CD4-positive, alpha-beta memory T cell (primary cell): Measurements from ENCODE around the gene PANX3. TPM values are rescaled to one million over a fixed set of nuclear protein-coding genes. Genes with fewer than 3 reads are reported as not detected.
"Not testable (repeated sequence)": the region's sequence is repeated elsewhere in the genome, so short reads cannot be mapped to it uniquely, and the experiment has no call there.

Experiments used
- CTCF ChIA-PET: fragments of 350-600 bp; sonication (Branson Sonifier 250); formaldehyde crosslinking; loops from one replicate; lab custom pipeline; 2021; ENCODE audit warnings: inconsistent platforms; ENCODE audit not compliant: partially characterized antibody; lab: Charles Lee
- POLR2A ChIA-PET: fragments of 350-600 bp; sonication (Branson Sonifier 250); formaldehyde crosslinking; loops from one replicate; lab custom pipeline; 2021; ENCODE audit not compliant: partially characterized antibody; lab: Charles Lee
- DNase-seq, 5 donors: peaks; one replicate each; pipeline versions ENCODE4 v3.0.0 to v3.0.0-alpha.2; 2020 to 2022; ENCODE audit warnings: mixed read lengths in 1 of 5
- H3K27ac ChIP-seq: one replicate; pipeline ENCODE4 v1.7.0; 2013; ENCODE audit warnings: low read depth, low read length
- H3K27me3 ChIP-seq: 2 replicates; pipeline ENCODE4 v1.7.0; 2013; ENCODE audit warnings: mild to moderate bottlenecking, low read length, moderate library complexity; ENCODE audit not compliant: insufficient read depth
- H3K36me3 ChIP-seq: 2 replicates; pipeline ENCODE4 v1.7.0; 2013; ENCODE audit warnings: mild to moderate bottlenecking, low read length, moderate library complexity; ENCODE audit not compliant: insufficient read depth
- H3K4me1 ChIP-seq: 2 replicates; pipeline ENCODE4 v1.7.0; 2013; ENCODE audit warnings: mild to moderate bottlenecking, low read length, moderate library complexity; ENCODE audit not compliant: insufficient read depth
- H3K4me3 ChIP-seq, 2 donors: one replicate each; pipeline ENCODE4 v1.7.0; 2013; ENCODE audit warnings: low read length in 2 of 2, mild to moderate bottlenecking in 1 of 2
- H3K9me3 ChIP-seq, 2 donors: one replicate each; pipeline ENCODE4 v1.7.0; 2013; ENCODE audit warnings: low read length in 2 of 2, control low read depth in 1 of 2; ENCODE audit not compliant: control insufficient read depth in 1 of 2
- H3K27ac Mint-ChIP-seq, 7 donors: one replicate each; pipeline ENCODE4 v1.8.0; 2020 to 2021; ENCODE audit warnings: mixed read lengths in 7 of 7, mild to moderate bottlenecking in 6 of 7, inconsistent platforms in 3 of 7, moderate library complexity in 3 of 7
- H3K27me3 Mint-ChIP-seq, 2 donors: one replicate each; pipeline ENCODE4 v1.8.0; 2020 to 2021; ENCODE audit warnings: mixed read lengths in 2 of 2
- H3K36me3 Mint-ChIP-seq, 2 donors: one replicate each; pipeline ENCODE4 v1.8.0; 2020 to 2021; ENCODE audit warnings: mixed read lengths in 2 of 2, inconsistent platforms in 1 of 2, mild to moderate bottlenecking in 1 of 2
- H3K4me1 Mint-ChIP-seq, 4 donors: one replicate each; pipeline ENCODE4 v1.8.0; 2020 to 2021; ENCODE audit warnings: mixed read lengths in 4 of 4, mild to moderate bottlenecking in 1 of 4
- H3K4me3 Mint-ChIP-seq, 8 donors: one replicate each; pipeline ENCODE4 v1.8.0; 2020 to 2021; ENCODE audit warnings: mixed read lengths in 8 of 8, mild to moderate bottlenecking in 7 of 8, moderate library complexity in 6 of 8, inconsistent platforms in 3 of 8
- H3K9me3 Mint-ChIP-seq, 8 donors: one replicate each; pipeline ENCODE4 v1.8.0; 2020 to 2021; ENCODE audit warnings: mixed read lengths in 8 of 8, mild to moderate bottlenecking in 5 of 8, inconsistent platforms in 3 of 8, moderate library complexity in 1 of 8
- intact Hi-C: fragments of 100-400 bp; cut with micrococcal nuclease; formaldehyde crosslinking; loops from one replicate; pipeline ENCODE4 v1.15.1; 2023
- polyA plus RNA-seq, 2 donors: library from polyadenylated mRNA; unstranded; fragments of 300-500 nt; fragmentation: Illumina TruSeq; gene quantifications; one replicate each; pipeline ENCODE4 v1.2.3, GENCODE V29; 2021
- total RNA-seq, 2 experiments: library from RNA; stranded (reverse); gene quantifications; one replicate each; pipeline ENCODE4 v1.2.3, GENCODE V29; 2021

PANX3 gene
- total and polyA plus RNA-seq, 4 experiments from 2014 or later = not detected

- Histone ChIP-seq H3K36me3 (no peaks in the 10 kb centered on the region), H3K4me3 (no peak overlapping the region), H3K27ac (no peak overlapping the region), H3K27me3 (no peaks in the 10 kb centered on the region), H3K4me1 (no peaks in the 10 kb centered on the region), H3K9me3 (no peaks in the 10 kb centered on the region)
- Mint-ChIP-seq H3K27me3 (peaks cover 14 to 20% of the 10 kb centered on the region in 2 donors), H3K4me1 (no peaks in the 10 kb centered on the region), H3K9me3 (peaks cover 0 to 5% (median 0%) of the 10 kb centered on the region in 8 donors), H3K4me3 (no peak overlapping the region), H3K27ac (no peak overlapping the region), H3K36me3 (no peaks in the 10 kb centered on the region)
- POLR2A ChIA-PET = no interaction called here
- CTCF ChIA-PET = interaction anchor here (1.1 kb wide), 1 partner anchor 15 kb away, joined by 4 read pairs; no protein-coding TSS in a partner anchor
- intact Hi-C loops = no loop called here
- no peak for DNase-seq
Observed at GRCh38 chr11:124600621-124601320, 10.5 kb upstream of the PANX3 start.

- Mint-ChIP-seq H3K27ac (no peak overlapping the region), H3K4me1 (no peaks in the 10 kb centered on the region), H3K9me3 (peaks cover 0 to 5% (median 0%) of the 10 kb centered on the region in 8 donors), H3K36me3 (no peaks in the 10 kb centered on the region), H3K27me3 (peaks cover 14 to 16% of the 10 kb centered on the region in 2 donors), H3K4me3 (no peak overlapping the region)
- Histone ChIP-seq H3K27ac (no peak overlapping the region), H3K36me3 (no peaks in the 10 kb centered on the region), H3K9me3 (no peaks in the 10 kb centered on the region), H3K4me3 (no peak overlapping the region), H3K4me1 (no peaks in the 10 kb centered on the region), H3K27me3 (no peaks in the 10 kb centered on the region)
- no peak for DNase-seq
- POLR2A ChIA-PET = no interaction called here
- CTCF ChIA-PET = interaction anchor here (0.7 kb wide), 1 partner anchor 17 kb away, joined by 3 read pairs; no protein-coding TSS in a partner anchor
- intact Hi-C loops = no loop called here
Observed at GRCh38 chr11:124602193-124602592, 9.0 kb upstream of the PANX3 start.

GRCh38 chr11:124602723-124603122, 8.5 kb upstream of the PANX3 start:
- peaks cover 14 to 15% of the 10 kb centered on the region in 2 donors for H3K27me3 Mint-ChIP-seq
- H3K4me3 Mint-ChIP-seq, intact Hi-C loops, H3K9me3 ChIP-seq, H3K4me1 Mint-ChIP-seq, H3K4me1 ChIP-seq, H3K9me3 Mint-ChIP-seq, H3K4me3 ChIP-seq, DNase-seq, H3K27ac ChIP-seq, H3K27ac Mint-ChIP-seq, H3K36me3 ChIP-seq, H3K27me3 ChIP-seq, POLR2A ChIA-PET, H3K36me3 Mint-ChIP-seq: not testable (repeated sequence)
- CTCF ChIA-PET = interaction anchor here (0.7 kb wide), 1 partner anchor 18 kb away, joined by 3 read pairs; no protein-coding TSS in a partner anchor

- Mint-ChIP-seq H3K27me3 (peaks cover 7 to 9% of the 10 kb centered on the region in 2 donors), H3K9me3 (no peaks in the 10 kb centered on the region), H3K4me3 (no peak overlapping the region), H3K4me1 (no peaks in the 10 kb centered on the region), H3K36me3 (no peaks in the 10 kb centered on the region), H3K27ac (no peak overlapping the region)
- intact Hi-C loops = no loop called here
- ChIA-PET CTCF (no interaction called here), POLR2A (no interaction called here)
- Histone ChIP-seq H3K9me3 (no peaks in the 10 kb centered on the region), H3K27me3 (no peaks in the 10 kb centered on the region), H3K36me3 (no peaks in the 10 kb centered on the region), H3K27ac (no peak overlapping the region), H3K4me1 (no peaks in the 10 kb centered on the region), H3K4me3 (no peak overlapping the region)
- DNase-seq = no peak
Observed at GRCh38 chr11:124605719-124606118, 5.5 kb upstream of the PANX3 start.

- H3K4me1 ChIP-seq = no peaks in the 10 kb centered on the region
- POLR2A ChIA-PET = no interaction called here
- Mint-ChIP-seq H3K9me3 (no peaks in the 10 kb centered on the region), H3K27me3 (peaks cover 0 to 2% of the 10 kb centered on the region in 2 donors), H3K4me1 (peaks cover 0 to 11% (median 2%) of the 10 kb centered on the region in 4 donors), H3K27ac (no peak overlapping the region), H3K36me3 (no peaks in the 10 kb centered on the region), H3K4me3 (no peak overlapping the region)
- H3K27me3 ChIP-seq = no peaks in the 10 kb centered on the region
- no peak overlapping the region for H3K4me3 ChIP-seq
- no peaks in the 10 kb centered on the region for H3K9me3 ChIP-seq
- CTCF ChIA-PET = no interaction called here
- no peak overlapping the region for H3K27ac ChIP-seq
- H3K36me3 ChIP-seq = no peaks in the 10 kb centered on the region
- no peak for DNase-seq
- intact Hi-C loops = no loop called here
Observed at GRCh38 chr11:124608147-124608546, 3.1 kb upstream of the PANX3 start.

GRCh38 chr11:124610295-124610694, 933 bp upstream of the PANX3 start:
- no peak overlapping the region for H3K4me3 ChIP-seq
- ChIA-PET CTCF (interaction anchor here (0.9 to 2.0 kb wide), 2 partner anchors 12 to 25 kb away, joined by 3 to 5 read pairs; partner anchors contain the start of gene TBRG1), POLR2A (interaction anchor here (0.7 kb wide), 1 partner anchor 13 kb away, joined by 3 read pairs; the partner anchor contains the start of gene TBRG1)
- no peaks in the 10 kb centered on the region for H3K4me1 ChIP-seq
- no peaks in the 10 kb centered on the region for H3K36me3 ChIP-seq
- H3K9me3 ChIP-seq = no peaks in the 10 kb centered on the region
- H3K27ac ChIP-seq = no peak overlapping the region
- peaks cover 4% of the 10 kb centered on the region in 2 donors for H3K27me3 Mint-ChIP-seq
- H3K9me3 Mint-ChIP-seq = no peaks in the 10 kb centered on the region
- H3K4me3 Mint-ChIP-seq = no peak overlapping the region
- peaks cover 0 to 11% (median 3%) of the 10 kb centered on the region in 4 donors for H3K4me1 Mint-ChIP-seq
- intact Hi-C loops = no loop called here
- no peak overlapping the region for H3K27ac Mint-ChIP-seq
- no peak for DNase-seq
- H3K36me3 Mint-ChIP-seq = no peaks in the 10 kb centered on the region
- no peaks in the 10 kb centered on the region for H3K27me3 ChIP-seq

- Mint-ChIP-seq H3K36me3 (no peaks in the 10 kb centered on the region), H3K27ac (peak overlapping the region in 2 of 7 donors; percentile 47 to 49), H3K9me3 (no peaks in the 10 kb centered on the region), H3K27me3 (peaks cover 4 to 11% of the 10 kb centered on the region in 2 donors), H3K4me3 (no peak overlapping the region), H3K4me1 (peaks cover 0 to 11% (median 3%) of the 10 kb centered on the region in 4 donors)
- Histone ChIP-seq H3K4me3 (no peak overlapping the region), H3K36me3 (no peaks in the 10 kb centered on the region), H3K9me3 (no peaks in the 10 kb centered on the region), H3K4me1 (no peaks in the 10 kb centered on the region), H3K27me3 (no peaks in the 10 kb centered on the region), H3K27ac (no peak overlapping the region)
- intact Hi-C loops = no loop called here
- POLR2A ChIA-PET = no interaction called here
- CTCF ChIA-PET = interaction anchor here (0.7 to 2.0 kb wide), 2 partner anchors 27 to 184 kb away, joined by 3 to 5 read pairs; no protein-coding TSS in a partner anchor
- DNase-seq = no peak
Observed at GRCh38 chr11:124612045-124612444, 817 bp downstream of the PANX3 start.
